Kidney tubule cell (primary cell): ENCODE measurements around the gene ARAP1.
A peak's percentile ranks its signal among the peaks of the same experiment; 100 is the strongest.

Source experiments
- DNase-seq: peaks from one replicate; pipeline ENCODE4 v3.0.0-alpha.2; 2018; ENCODE audit warnings: low spot score

ARAP1 gene

GRCh38 chr11:72723508-72723907 lies 28.7 kb downstream of the ARAP1 start:
- peak; percentile 76 for DNase-seq

GRCh38 chr11:72722050-72722748 lies 30.0 kb downstream of the ARAP1 start:
- DNase-seq, result peak; percentile 94

- no peak for DNase-seq
Observed at GRCh38 chr11:72721689-72722049, 30.5 kb downstream of the ARAP1 start.

- no peak for DNase-seq
Observed at GRCh38 chr11:72721276-72721675, 30.9 kb downstream of the ARAP1 start.

- DNase-seq, result peak; percentile 30
Observed at GRCh38 chr11:72720784-72721183, 31.4 kb downstream of the ARAP1 start.

GRCh38 chr11:72720047-72720446 lies 32.2 kb downstream of the ARAP1 start:
- no peak for DNase-seq

- DNase-seq, result no peak
Observed at GRCh38 chr11:72719551-72719950, 32.7 kb downstream of the ARAP1 start.

- peak; percentile 62 for DNase-seq
Observed at GRCh38 chr11:72719144-72719543, 33.1 kb downstream of the ARAP1 start.

- peak; percentile 73 for DNase-seq
Observed at GRCh38 chr11:72718101-72718501, 34.1 kb downstream of the ARAP1 start.

GRCh38 chr11:72716788-72717435 lies 35.3 kb downstream of the ARAP1 start:
- DNase-seq, result no peak

GRCh38 chr11:72716290-72716689 lies 35.9 kb downstream of the ARAP1 start:
- no peak for DNase-seq

- DNase-seq, result no peak
Observed at GRCh38 chr11:72712841-72713240, 39.4 kb downstream of the ARAP1 start.

- no peak for DNase-seq
Observed at GRCh38 chr11:72712168-72712751, 39.9 kb downstream of the ARAP1 start.

- DNase-seq, result no peak
Observed at GRCh38 chr11:72711141-72711540, 41.1 kb downstream of the ARAP1 start.

GRCh38 chr11:72710278-72710677 lies 41.9 kb downstream of the ARAP1 start:
- DNase-seq, result no peak

GRCh38 chr11:72709478-72710238 lies 42.5 kb downstream of the ARAP1 start:
- no peak for DNase-seq

GRCh38 chr11:72707032-72707431 lies 45.2 kb downstream of the ARAP1 start:
- DNase-seq, result no peak

GRCh38 chr11:72706579-72706978 lies 45.6 kb downstream of the ARAP1 start:
- no peak for DNase-seq

- DNase-seq, result no peak
Observed at GRCh38 chr11:72705442-72706365, 46.5 kb downstream of the ARAP1 start.

- DNase-seq, result no peak
Observed at GRCh38 chr11:72704783-72705265, 47.4 kb downstream of the ARAP1 start.

GRCh38 chr11:72704028-72704782 lies 48.0 kb downstream of the ARAP1 start:
- DNase-seq, result no peak
